GM12872 (cell line): Measurements from ENCODE around the gene MGA.
A peak's percentile ranks its signal among the peaks of the same experiment; 100 is the strongest.

Source experiments
- CTCF ChIP-seq: IDR thresholded peaks from 3 replicates; pipeline ENCODE4 v1.5.1; 2011; ENCODE audit warnings: low read depth, mild to moderate bottlenecking, low read length, moderate library complexity; ENCODE audit not compliant: insufficient read depth

MGA gene

GRCh38 chr15:41660235-41661077, at the start of gene MGA:
MGA (plus strand) TSS chr15:41660405.
- TF ChIP-seq CTCF = peak; percentile 25; the same call in 1 of the 3 replicates

- no peak for TF ChIP-seq CTCF
These were observed 39.5 kb upstream of the MGA start for GRCh38 chr15:41620536-41621199.

- no peak for TF ChIP-seq CTCF
These were observed 38.7 kb upstream of the MGA start for GRCh38 chr15:41621200-41622193.

GRCh38 chr15:41622901-41623300, 37.3 kb upstream of the MGA start:
- TF ChIP-seq CTCF = no peak

GRCh38 chr15:41627203-41627602, 33.0 kb upstream of the MGA start:
- TF ChIP-seq CTCF = no peak

- TF ChIP-seq CTCF = no peak
These were observed 30.7 kb upstream of the MGA start for GRCh38 chr15:41629463-41629862.

- TF ChIP-seq CTCF = no peak
These were observed 30.3 kb upstream of the MGA start for GRCh38 chr15:41629883-41630282.
